Neural cell (in vitro differentiated cells): ENCODE results near the gene ZC3H8.

Source experiments
- RAD21 ChIP-seq: fragments of 450-650 bp; conservative IDR thresholded peaks from 2 replicates; pipeline ENCODE4 v1.6.1; 2014; ENCODE audit warnings: antibody characterized with exemption, mild to moderate bottlenecking, moderate library complexity
- REST ChIP-seq: IDR thresholded peaks from 2 replicates; pipeline ENCODE4 v1.6.1; 2012; ENCODE audit warnings: borderline replicate concordance
- TF ChIP-seq, protein P1 (sequence below): fragments of 450-650 bp; IDR thresholded peaks from 2 replicates; pipeline ENCODE4 v1.5.1; 2014; ENCODE audit warnings: antibody characterized with exemption, mild to moderate bottlenecking, moderate library complexity; ENCODE audit not compliant: poor library complexity, severe bottlenecking

GRCh38 chr2:112239862-112240261 is 15.0 kb downstream of the ZC3H8 start:
- TF ChIP-seq, protein P1, sequence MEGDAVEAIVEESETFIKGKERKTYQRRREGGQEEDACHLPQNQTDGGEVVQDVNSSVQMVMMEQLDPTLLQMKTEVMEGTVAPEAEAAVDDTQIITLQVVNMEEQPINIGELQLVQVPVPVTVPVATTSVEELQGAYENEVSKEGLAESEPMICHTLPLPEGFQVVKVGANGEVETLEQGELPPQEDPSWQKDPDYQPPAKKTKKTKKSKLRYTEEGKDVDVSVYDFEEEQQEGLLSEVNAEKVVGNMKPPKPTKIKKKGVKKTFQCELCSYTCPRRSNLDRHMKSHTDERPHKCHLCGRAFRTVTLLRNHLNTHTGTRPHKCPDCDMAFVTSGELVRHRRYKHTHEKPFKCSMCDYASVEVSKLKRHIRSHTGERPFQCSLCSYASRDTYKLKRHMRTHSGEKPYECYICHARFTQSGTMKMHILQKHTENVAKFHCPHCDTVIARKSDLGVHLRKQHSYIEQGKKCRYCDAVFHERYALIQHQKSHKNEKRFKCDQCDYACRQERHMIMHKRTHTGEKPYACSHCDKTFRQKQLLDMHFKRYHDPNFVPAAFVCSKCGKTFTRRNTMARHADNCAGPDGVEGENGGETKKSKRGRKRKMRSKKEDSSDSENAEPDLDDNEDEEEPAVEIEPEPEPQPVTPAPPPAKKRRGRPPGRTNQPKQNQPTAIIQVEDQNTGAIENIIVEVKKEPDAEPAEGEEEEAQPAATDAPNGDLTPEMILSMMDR = no peak
- no peak for TF ChIP-seq REST
- TF ChIP-seq RAD21 = no peak
